GM12874 (cell line): ENCODE measurements around the gene C1D.

Experiments
- CTCF ChIP-seq: IDR thresholded peaks from 2 replicates; pipeline ENCODE4 v1.5.1; 2011; ENCODE audit warnings: low read depth, mild to moderate bottlenecking, control low read depth, low read length, moderate library complexity; ENCODE audit not compliant: insufficient read depth

C1D gene

GRCh38 chr2:68100189-68100588, 37.4 kb upstream of the C1D start:
- TF ChIP-seq CTCF = no peak

GRCh38 chr2:68099260-68099659, 36.5 kb upstream of the C1D start:
- no peak for TF ChIP-seq CTCF

- TF ChIP-seq CTCF = no peak
Observed at GRCh38 chr2:68098291-68098797, 35.5 kb upstream of the C1D start.

GRCh38 chr2:68094111-68094510, 31.3 kb upstream of the C1D start:
- no peak for TF ChIP-seq CTCF

GRCh38 chr2:68093634-68094033, 30.8 kb upstream of the C1D start:
- TF ChIP-seq CTCF = no peak

- no peak for TF ChIP-seq CTCF
Observed at GRCh38 chr2:68091439-68092034, 28.7 kb upstream of the C1D start.

- TF ChIP-seq CTCF = no peak
Observed at GRCh38 chr2:68089961-68090360, 27.2 kb upstream of the C1D start.
